OCI-M1 (cell line): ENCODE measurements around the gene TIPIN.
"Not testable (repeated sequence)": the region's sequence is repeated elsewhere in the genome, so short reads cannot be mapped to it uniquely, and the experiment has no call there.

Source experiments
- DNase-seq: peaks from one replicate; lab custom pipeline; 2025; lab: John Stamatoyannopoulos, UW

Gene TIPIN

GRCh38 chr15:66386204-66387123 lies 30.0 kb upstream of the TIPIN start, which contains the start of gene MAP2K1:
TSS of gene MAP2K1 (plus strand) at chr15:66386912. CDS start at chr15:66387348, 436 bp downstream.
- peak; percentile 98 for DNase-seq

GRCh38 chr15:66381376-66381775 lies 24.9 kb upstream of the TIPIN start:
- peak; percentile 31 for DNase-seq

GRCh38 chr15:66378814-66379430 lies 22.4 kb upstream of the TIPIN start:
- DNase-seq = no peak

GRCh38 chr15:66374179-66374578 lies 17.7 kb upstream of the TIPIN start:
- DNase-seq = no peak

- peak; percentile 74 for DNase-seq
Observed at GRCh38 chr15:66369773-66370651, 13.5 kb upstream of the TIPIN start.

- no peak for DNase-seq
Observed at GRCh38 chr15:66364944-66365528, 8.6 kb upstream of the TIPIN start.

GRCh38 chr15:66362776-66363175 lies 6.3 kb upstream of the TIPIN start:
- no peak for DNase-seq

GRCh38 chr15:66361745-66362460 lies 5.4 kb upstream of the TIPIN start:
- not testable (repeated sequence) for DNase-seq

- no peak for DNase-seq
Observed at GRCh38 chr15:66359740-66360139, 3.3 kb upstream of the TIPIN start.

- no peak for DNase-seq
Observed at GRCh38 chr15:66356077-66356358, 467 bp downstream of the TIPIN start.

- not testable (repeated sequence) for DNase-seq
Observed at GRCh38 chr15:66348530-66348929, 8.0 kb downstream of the TIPIN start.

GRCh38 chr15:66328771-66329170 lies 27.7 kb downstream of the TIPIN start:
- DNase-seq = no peak

- DNase-seq = no peak
Observed at GRCh38 chr15:66327736-66328135, 28.7 kb downstream of the TIPIN start.

- DNase-seq = no peak
Observed at GRCh38 chr15:66326051-66326450, 30.4 kb downstream of the TIPIN start.

- DNase-seq = no peak
Observed at GRCh38 chr15:66323312-66323928, 33.1 kb downstream of the TIPIN start.

- DNase-seq = no peak
Observed at GRCh38 chr15:66312144-66312543, 44.3 kb downstream of the TIPIN start.

GRCh38 chr15:66310786-66311185 lies 45.7 kb downstream of the TIPIN start:
- DNase-seq = no peak

GRCh38 chr15:66309828-66310227 lies 46.7 kb downstream of the TIPIN start:
- DNase-seq = no peak

- no peak for DNase-seq
Observed at GRCh38 chr15:66308531-66308930, 48.0 kb downstream of the TIPIN start.

- no peak for DNase-seq
Observed at GRCh38 chr15:66306381-66306780, 50.1 kb downstream of the TIPIN start.

- not testable (repeated sequence) for DNase-seq
Observed at GRCh38 chr15:66304425-66304824, 52.1 kb downstream of the TIPIN start.
